Body of pancreas (tissue), 4 donors: ENCODE measurements around the gene NECTIN1. TPM values are rescaled to one million over a fixed set of nuclear protein-coding genes. Genes with fewer than 3 reads are reported as not detected.

ENCODE experiments used
- ATAC-seq: fragments of 150-250 bp; one replicate; pipeline ENCODE4 v1.9.1; 2016
- DNase-seq, 4 donors: peaks; one replicate each; pipeline ENCODE4 v3.0.0-alpha.2; 2019
- H3K27ac ChIP-seq, 4 donors: fragments of 200-600 bp; sonication (generic); 1 replicate in 3 of 4; 2 replicates in 1 of 4; pipeline versions ENCODE4 v1.5.1 to v1.6.1; 2016 to 2019; ENCODE audit warnings: mild to moderate bottlenecking in 1 of 4, mixed read lengths in 1 of 4, moderate library complexity in 1 of 4
- H3K27me3 ChIP-seq, 2 donors: fragments of 200-600 bp; sonication (generic); one replicate each; pipeline ENCODE4 v1.6.0; 2016; ENCODE audit warnings: mild to moderate bottlenecking in 1 of 2
- H3K36me3 ChIP-seq, 2 donors: fragments of 200-600 bp; sonication (generic); replicated peaks in 1 of 2; 2 replicates each; pipeline ENCODE4 v1.5.1; 2016; ENCODE audit warnings: low read depth in 2 of 2; ENCODE audit not compliant: insufficient read depth in 1 of 2
- H3K4me1 ChIP-seq: fragments of 200-600 bp; sonication (generic); one replicate; pipeline ENCODE4 v1.6.0; 2016
- H3K4me3 ChIP-seq, 2 donors: fragments of 200-600 bp; sonication (generic); 1 replicate in 1 of 2; 2 replicates in 1 of 2; pipeline ENCODE4 v1.5.1; 2016 to 2019
- H3K9me3 ChIP-seq, 3 donors: fragments of 200-600 bp; sonication (generic); 1 replicate in 2 of 3; 2 replicates in 1 of 3; pipeline ENCODE4 v1.5.1; 2016
- POLR2A ChIP-seq, 3 donors: fragments of 450-650 bp; IDR thresholded peaks; one replicate each; pipeline ENCODE4 v1.6.1; 2016; ENCODE audit warnings: antibody characterized with exemption in 3 of 3, mild to moderate bottlenecking in 2 of 3
- WGBS, 2 donors: methylation state at CpG; one replicate each; pipeline ENCODE4 v1.1.5; 2017; 5-methylcytosine and 5-hydroxymethylcytosine counted together
- intact Hi-C: fragments of 100-400 bp; cut with DNase I; formaldehyde crosslinking; loops from one replicate; pipeline ENCODE4 v1.15.1; 2023
- total RNA-seq, 2 donors: library from RNA; depleted of rRNA; stranded (reverse); fragments of >200 nt; gene quantifications; one replicate each; pipeline ENCODE4 v1.1.0, GENCODE V29; 2016
- TF ChIP-seq, protein P1 (sequence below), 7 experiments: fragments of 450-650 bp in 4 of 7; fragments of 200-600 bp in 3 of 7; sonication (generic) in 3 of 7; IDR thresholded peaks; one replicate each; pipeline ENCODE4 v1.5.1; 2016 to 2019; ENCODE audit warnings: antibody characterized with exemption in 7 of 7

NECTIN1 gene
- total RNA-seq, 2 donors from 2014 or later = 7.3 to 31.6 TPM

- Histone ChIP-seq H3K9me3 (no peaks in the 10 kb centered on the region), H3K4me1 (peaks cover 4% of the 10 kb centered on the region), H3K27ac (no peak overlapping the region), H3K4me3 (no peak overlapping the region), H3K27me3 (no peaks in the 10 kb centered on the region), H3K36me3 (no peaks in the 10 kb centered on the region)
- intact Hi-C loops = no loop called here
- WGBS, 2 donors = 85 to 93% methylated on average over 5 to 6 of the region's 6 CpGs
- TF ChIP-seq, protein P1, sequence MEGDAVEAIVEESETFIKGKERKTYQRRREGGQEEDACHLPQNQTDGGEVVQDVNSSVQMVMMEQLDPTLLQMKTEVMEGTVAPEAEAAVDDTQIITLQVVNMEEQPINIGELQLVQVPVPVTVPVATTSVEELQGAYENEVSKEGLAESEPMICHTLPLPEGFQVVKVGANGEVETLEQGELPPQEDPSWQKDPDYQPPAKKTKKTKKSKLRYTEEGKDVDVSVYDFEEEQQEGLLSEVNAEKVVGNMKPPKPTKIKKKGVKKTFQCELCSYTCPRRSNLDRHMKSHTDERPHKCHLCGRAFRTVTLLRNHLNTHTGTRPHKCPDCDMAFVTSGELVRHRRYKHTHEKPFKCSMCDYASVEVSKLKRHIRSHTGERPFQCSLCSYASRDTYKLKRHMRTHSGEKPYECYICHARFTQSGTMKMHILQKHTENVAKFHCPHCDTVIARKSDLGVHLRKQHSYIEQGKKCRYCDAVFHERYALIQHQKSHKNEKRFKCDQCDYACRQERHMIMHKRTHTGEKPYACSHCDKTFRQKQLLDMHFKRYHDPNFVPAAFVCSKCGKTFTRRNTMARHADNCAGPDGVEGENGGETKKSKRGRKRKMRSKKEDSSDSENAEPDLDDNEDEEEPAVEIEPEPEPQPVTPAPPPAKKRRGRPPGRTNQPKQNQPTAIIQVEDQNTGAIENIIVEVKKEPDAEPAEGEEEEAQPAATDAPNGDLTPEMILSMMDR (IDR thresholded peaks at IDR 0.05) = no peak
- TF ChIP-seq POLR2A (IDR thresholded peaks at IDR 0.05) = no peak
- no peak for DNase-seq
- no peak for ATAC-seq
Measured at GRCh38 chr11:119614222-119615002, 114.6 kb downstream of the NECTIN1 start.

DNA sequence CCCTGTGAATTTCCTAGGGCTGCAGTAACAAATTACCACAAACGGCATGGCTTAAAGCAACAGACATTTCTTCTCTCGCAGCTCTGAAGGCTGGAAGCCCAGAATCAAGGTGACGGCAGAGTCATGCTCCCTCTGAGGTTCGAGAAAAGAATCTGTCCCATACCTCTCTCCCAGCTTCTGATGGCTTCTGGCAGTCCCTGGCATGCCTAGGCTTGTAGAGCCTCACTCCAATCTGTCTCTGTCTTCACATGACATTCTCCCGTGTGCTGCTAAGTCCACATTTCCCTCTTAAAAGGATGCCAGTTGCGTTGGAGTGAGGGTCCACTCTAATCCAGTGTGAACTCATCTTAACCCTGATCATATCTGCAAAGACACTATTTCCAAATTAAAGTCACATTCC, 116.2 kb downstream of the NECTIN1 start:
- no peak for DNase-seq
- Histone ChIP-seq H3K27me3 (no peaks in the 10 kb centered on the region), H3K9me3 (no peaks in the 10 kb centered on the region), H3K36me3 (no peaks in the 10 kb centered on the region), H3K27ac (no peak overlapping the region), H3K4me3 (no peak overlapping the region), H3K4me1 (peaks cover 4% of the 10 kb centered on the region)
- intact Hi-C loops = no loop called here
- no peak for ATAC-seq
- 61 to 68% methylated on average over 6 of the region's 6 CpGs for WGBS, 2 donors
- TF ChIP-seq POLR2A (IDR thresholded peaks at IDR 0.05) = no peak
- TF ChIP-seq, protein P1 (IDR thresholded peaks at IDR 0.05) = no peak

- Histone ChIP-seq H3K27me3 (no peaks in the 10 kb centered on the region), H3K9me3 (no peaks in the 10 kb centered on the region), H3K4me3 (no peak overlapping the region), H3K4me1 (peaks cover 4% of the 10 kb centered on the region), H3K36me3 (no peaks in the 10 kb centered on the region), H3K27ac (no peak overlapping the region)
- 91 to 92% methylated on average over 5 of the region's 5 CpGs for WGBS, 2 donors
- DNase-seq (no peak), ATAC-seq (no peak)
- TF ChIP-seq, protein P1 (IDR thresholded peaks at IDR 0.05) = no peak
- no peak for TF ChIP-seq POLR2A (IDR thresholded peaks at IDR 0.05)
- intact Hi-C loops = no loop called here
Measured at GRCh38 chr11:119610836-119611426, 118.1 kb downstream of the NECTIN1 start.

GRCh38 chr11:119608781-119609180, 120.2 kb downstream of the NECTIN1 start:
- Histone ChIP-seq H3K9me3 (no peaks in the 10 kb centered on the region), H3K36me3 (no peaks in the 10 kb centered on the region), H3K4me3 (no peak overlapping the region), H3K4me1 (no peaks in the 10 kb centered on the region), H3K27me3 (no peaks in the 10 kb centered on the region), H3K27ac (no peak overlapping the region)
- intact Hi-C loops = no loop called here
- no peak for ATAC-seq
- DNase-seq = no peak
- WGBS, 2 donors = 54 to 57% methylated on average over 4 of the region's 4 CpGs
- TF ChIP-seq, protein P1 (IDR thresholded peaks at IDR 0.05) = no peak
- TF ChIP-seq POLR2A (IDR thresholded peaks at IDR 0.05) = no peak
